Activated naive CD4-positive, alpha-beta T cell treated with anti-CD3 and anti-CD28 coated beads, Interleukin-2, amount 10 ng/mL, durations not matched to agents 7 days and 5 days (primary cell): ENCODE data around the gene TDRD12.

Experiments
- CTCF ChIA-PET: fragments of 350-600 bp; sonication (Branson Sonifier 250); formaldehyde crosslinking; loops from one replicate; lab custom pipeline; 2021; ENCODE audit warnings: antibody characterized with exemption; lab: Charles Lee
- DNase-seq: peaks from one replicate; pipeline ENCODE4 v3.0.0-alpha.2; 2020
- H3K27ac Mint-ChIP-seq: one replicate; pipeline ENCODE4 v1.8.0; 2021; ENCODE audit warnings: mild to moderate bottlenecking, moderate library complexity, mixed read lengths
- H3K27me3 Mint-ChIP-seq: one replicate; pipeline ENCODE4 v1.8.0; 2021; ENCODE audit warnings: mild to moderate bottlenecking, mixed read lengths
- H3K36me3 Mint-ChIP-seq: one replicate; pipeline ENCODE4 v1.8.0; 2021; ENCODE audit warnings: mixed read lengths
- H3K4me1 Mint-ChIP-seq: one replicate; pipeline ENCODE4 v1.8.0; 2021; ENCODE audit warnings: mixed read lengths
- H3K4me3 Mint-ChIP-seq: one replicate; pipeline ENCODE4 v1.8.0; 2021; ENCODE audit warnings: mild to moderate bottlenecking, moderate library complexity, mixed read lengths
- H3K9me3 Mint-ChIP-seq: one replicate; pipeline ENCODE4 v1.8.0; 2021; ENCODE audit warnings: mixed read lengths

TDRD12 gene, protein sequence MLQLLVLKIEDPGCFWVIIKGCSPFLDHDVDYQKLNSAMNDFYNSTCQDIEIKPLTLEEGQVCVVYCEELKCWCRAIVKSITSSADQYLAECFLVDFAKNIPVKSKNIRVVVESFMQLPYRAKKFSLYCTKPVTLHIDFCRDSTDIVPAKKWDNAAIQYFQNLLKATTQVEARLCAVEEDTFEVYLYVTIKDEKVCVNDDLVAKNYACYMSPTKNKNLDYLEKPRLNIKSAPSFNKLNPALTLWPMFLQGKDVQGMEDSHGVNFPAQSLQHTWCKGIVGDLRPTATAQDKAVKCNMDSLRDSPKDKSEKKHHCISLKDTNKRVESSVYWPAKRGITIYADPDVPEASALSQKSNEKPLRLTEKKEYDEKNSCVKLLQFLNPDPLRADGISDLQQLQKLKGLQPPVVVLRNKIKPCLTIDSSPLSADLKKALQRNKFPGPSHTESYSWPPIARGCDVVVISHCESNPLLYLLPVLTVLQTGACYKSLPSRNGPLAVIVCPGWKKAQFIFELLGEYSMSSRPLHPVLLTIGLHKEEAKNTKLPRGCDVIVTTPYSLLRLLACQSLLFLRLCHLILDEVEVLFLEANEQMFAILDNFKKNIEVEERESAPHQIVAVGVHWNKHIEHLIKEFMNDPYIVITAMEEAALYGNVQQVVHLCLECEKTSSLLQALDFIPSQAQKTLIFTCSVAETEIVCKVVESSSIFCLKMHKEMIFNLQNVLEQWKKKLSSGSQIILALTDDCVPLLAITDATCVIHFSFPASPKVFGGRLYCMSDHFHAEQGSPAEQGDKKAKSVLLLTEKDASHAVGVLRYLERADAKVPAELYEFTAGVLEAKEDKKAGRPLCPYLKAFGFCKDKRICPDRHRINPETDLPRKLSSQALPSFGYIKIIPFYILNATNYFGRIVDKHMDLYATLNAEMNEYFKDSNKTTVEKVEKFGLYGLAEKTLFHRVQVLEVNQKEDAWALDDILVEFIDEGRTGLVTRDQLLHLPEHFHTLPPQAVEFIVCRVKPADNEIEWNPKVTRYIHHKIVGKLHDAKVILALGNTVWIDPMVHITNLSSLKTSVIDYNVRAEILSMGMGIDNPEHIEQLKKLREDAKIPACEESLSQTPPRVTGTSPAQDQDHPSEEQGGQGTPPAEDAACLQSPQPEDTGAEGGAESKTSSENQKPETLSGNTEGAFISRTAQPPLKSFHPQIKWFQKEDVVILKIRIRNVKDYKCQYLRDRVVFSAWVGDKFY (N-terminal part only)

GRCh38 chr19:32719611-32720059 lies at the start of gene TDRD12:
Gene TDRD12, plus strand, starts transcription at chr19:32719767. Its CDS starts 306 bp downstream, at chr19:32720073.
- no peaks in the 10 kb centered on the region for H3K4me1 Mint-ChIP-seq
- no peaks in the 10 kb centered on the region for H3K27me3 Mint-ChIP-seq
- H3K9me3 Mint-ChIP-seq = no peaks in the 10 kb centered on the region
- DNase-seq = no peak
- H3K4me3 Mint-ChIP-seq = no peak within 1 kb of the TSS
- no peak within 1 kb of the TSS for H3K27ac Mint-ChIP-seq
- H3K36me3 Mint-ChIP-seq = peaks cover 8% of the 10 kb centered on the region
- CTCF ChIA-PET = no interaction called here

GRCh38 chr19:32671883-32672593 lies 47.5 kb upstream of the TDRD12 start:
- H3K4me1 Mint-ChIP-seq = peaks cover 44% of the 10 kb centered on the region
- H3K27me3 Mint-ChIP-seq = peaks cover 28% of the 10 kb centered on the region
- no peaks in the 10 kb centered on the region for H3K9me3 Mint-ChIP-seq
- CTCF ChIA-PET = no interaction called here
- H3K36me3 Mint-ChIP-seq = peaks cover 17% of the 10 kb centered on the region
- H3K27ac Mint-ChIP-seq = no peak overlapping the region
- H3K4me3 Mint-ChIP-seq = no peak overlapping the region
- no peak for DNase-seq

GRCh38 chr19:32672841-32673240 lies 46.7 kb upstream of the TDRD12 start:
- no peaks in the 10 kb centered on the region for H3K9me3 Mint-ChIP-seq
- H3K27ac Mint-ChIP-seq = no peak overlapping the region
- peaks cover 36% of the 10 kb centered on the region for H3K27me3 Mint-ChIP-seq
- H3K4me1 Mint-ChIP-seq = peaks cover 50% of the 10 kb centered on the region
- CTCF ChIA-PET = interaction anchor here (0.6 kb wide), 1 partner anchor 586 kb away, joined by 3 read pairs; no protein-coding TSS in a partner anchor
- no peak for DNase-seq
- peaks cover 15% of the 10 kb centered on the region for H3K36me3 Mint-ChIP-seq
- H3K4me3 Mint-ChIP-seq = peak overlapping the region; percentile 37

DNA sequence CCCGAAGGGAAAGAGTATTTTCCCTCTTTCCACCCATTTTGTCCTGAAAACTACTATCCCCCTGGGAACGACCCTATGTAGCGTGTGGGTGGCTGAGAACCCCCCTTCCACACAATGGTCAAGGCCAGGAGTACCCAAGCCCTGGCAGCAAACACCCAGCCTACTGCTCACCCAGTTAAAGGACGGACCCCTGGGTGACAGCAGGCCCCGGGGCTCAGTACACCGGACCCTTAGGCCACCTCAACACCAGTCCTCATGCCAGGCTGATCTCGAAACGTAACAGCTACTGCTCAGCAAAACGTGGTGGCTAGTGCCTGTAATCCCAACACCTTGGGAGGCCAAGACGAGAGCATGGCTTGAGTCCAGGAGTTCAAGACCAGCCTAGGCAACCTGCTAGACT lies 46.0 kb upstream of the TDRD12 start:
- Mint-ChIP-seq H3K36me3 (peaks cover 15% of the 10 kb centered on the region), H3K4me1 (peaks cover 50% of the 10 kb centered on the region), H3K9me3 (no peaks in the 10 kb centered on the region), H3K4me3 (peak overlapping the region; percentile 95), H3K27me3 (peaks cover 43% of the 10 kb centered on the region), H3K27ac (no peak overlapping the region)
- CTCF ChIA-PET = interaction anchor here (1.0 kb wide), 1 partner anchor 9 kb away, joined by 3 read pairs; no protein-coding TSS in a partner anchor
- DNase-seq = no peak

- H3K4me1 Mint-ChIP-seq = peaks cover 48% of the 10 kb centered on the region
- no peak for DNase-seq
- peaks cover 10% of the 10 kb centered on the region for H3K36me3 Mint-ChIP-seq
- no peaks in the 10 kb centered on the region for H3K9me3 Mint-ChIP-seq
- peak overlapping the region; percentile 89 for H3K27ac Mint-ChIP-seq
- peaks cover 51% of the 10 kb centered on the region for H3K27me3 Mint-ChIP-seq
- CTCF ChIA-PET = interaction anchor here (1.0 kb wide), 1 partner anchor 9 kb away, joined by 3 read pairs; no protein-coding TSS in a partner anchor
- peak overlapping the region; percentile 95 for H3K4me3 Mint-ChIP-seq
Measured at GRCh38 chr19:32674153-32674930, 45.2 kb upstream of the TDRD12 start.

DNA sequence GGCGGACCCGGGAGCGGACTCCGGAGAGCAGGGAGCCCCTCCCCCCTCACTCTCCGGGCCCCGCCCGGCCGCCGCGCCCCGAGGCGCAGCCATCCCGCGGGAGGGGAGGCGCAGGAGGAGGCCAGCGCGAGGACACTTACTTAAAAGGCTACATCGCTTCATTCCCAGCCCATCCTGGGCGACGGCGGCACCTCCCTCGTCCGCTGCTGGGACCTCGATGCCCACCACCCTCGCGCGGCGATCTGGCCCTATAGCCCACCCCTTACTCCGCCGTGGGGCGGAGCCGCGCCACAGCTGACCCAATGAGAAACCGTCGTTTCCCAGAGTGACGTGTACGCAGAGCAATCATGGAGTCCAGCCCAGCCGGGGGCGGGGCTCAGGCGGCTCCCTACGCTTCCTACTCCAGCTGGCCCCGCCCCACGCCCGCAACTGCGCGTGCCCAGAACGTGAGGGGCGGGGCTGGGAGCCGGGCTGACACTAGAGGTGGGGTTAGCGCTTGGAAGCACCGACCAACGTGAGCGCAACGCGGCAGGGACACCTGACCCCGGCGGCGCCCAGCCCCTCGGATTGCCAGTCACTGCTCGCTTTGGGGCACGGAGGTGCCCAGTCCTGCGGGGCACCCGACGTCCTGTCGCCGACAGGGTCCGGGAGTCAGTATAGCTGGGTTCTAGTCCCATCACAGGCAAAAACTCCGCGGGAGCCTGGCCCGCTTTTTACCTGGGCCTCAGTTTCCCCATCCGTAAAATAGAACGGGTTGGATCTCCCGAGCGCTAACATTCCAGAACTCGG lies 44.4 kb upstream of the TDRD12 start, which contains the start of gene ANKRD27:
ANKRD27 (minus strand) TSS at position 250 of the 789 bp plus-strand sequence. CDS start 16,165 bp downstream, outside the sequence.
- H3K9me3 Mint-ChIP-seq = no peaks in the 10 kb centered on the region
- H3K27me3 Mint-ChIP-seq = peaks cover 59% of the 10 kb centered on the region
- CTCF ChIA-PET = no interaction called here
- peak; percentile 98 for DNase-seq
- H3K4me1 Mint-ChIP-seq = peaks cover 41% of the 10 kb centered on the region
- peak within 1 kb of the TSS; percentile 89 for H3K27ac Mint-ChIP-seq
- H3K4me3 Mint-ChIP-seq = peak within 1 kb of the TSS; percentile 95
- H3K36me3 Mint-ChIP-seq = peaks cover 5% of the 10 kb centered on the region

GRCh38 chr19:32675720-32676185 lies 43.8 kb upstream of the TDRD12 start, which contains the start of gene RGS9BP:
Gene RGS9BP, plus strand, starts transcription at chr19:32675848. Its CDS starts 416 bp downstream, at chr19:32676264.
- CTCF ChIA-PET = interaction anchor here (1.4 kb wide), 1 partner anchor 15 kb away, joined by 7 read pairs; the partner anchor contains the start of gene NUDT19
- peak; percentile 76 for DNase-seq

GRCh38 chr19:32676186-32676894 lies 43.2 kb upstream of the TDRD12 start:
- Mint-ChIP-seq H3K36me3 (peaks cover 3% of the 10 kb centered on the region), H3K9me3 (no peaks in the 10 kb centered on the region), H3K27ac (no peak overlapping the region), H3K27me3 (peaks cover 66% of the 10 kb centered on the region), H3K4me3 (peak overlapping the region; percentile 87), H3K4me1 (peaks cover 37% of the 10 kb centered on the region)
- CTCF ChIA-PET = interaction anchor here (1.4 kb wide), 1 partner anchor 15 kb away, joined by 7 read pairs; the partner anchor contains the start of gene NUDT19
- peak; percentile 33 for DNase-seq

More at GRCh38 chr19:32675720-32676185, 43.8 kb upstream of the TDRD12 start, which contains the start of gene RGS9BP:
- Mint-ChIP-seq H3K27me3 (peaks cover 65% of the 10 kb centered on the region), H3K27ac (peak within 1 kb of the TSS; percentile 81), H3K9me3 (no peaks in the 10 kb centered on the region), H3K4me1 (peaks cover 37% of the 10 kb centered on the region), H3K36me3 (peaks cover 3% of the 10 kb centered on the region), H3K4me3 (peak within 1 kb of the TSS; percentile 87)

GRCh38 chr19:32676895-32677359 lies 42.6 kb upstream of the TDRD12 start:
- Mint-ChIP-seq H3K4me1 (peaks cover 32% of the 10 kb centered on the region), H3K4me3 (peak overlapping the region; percentile 65), H3K27me3 (peaks cover 68% of the 10 kb centered on the region), H3K36me3 (peaks cover 3% of the 10 kb centered on the region), H3K27ac (no peak overlapping the region), H3K9me3 (no peaks in the 10 kb centered on the region)
- no peak for DNase-seq
- CTCF ChIA-PET = interaction anchor here (1.4 kb wide), 1 partner anchor 14 kb away, joined by 7 read pairs; the partner anchor contains the start of gene NUDT19

DNA sequence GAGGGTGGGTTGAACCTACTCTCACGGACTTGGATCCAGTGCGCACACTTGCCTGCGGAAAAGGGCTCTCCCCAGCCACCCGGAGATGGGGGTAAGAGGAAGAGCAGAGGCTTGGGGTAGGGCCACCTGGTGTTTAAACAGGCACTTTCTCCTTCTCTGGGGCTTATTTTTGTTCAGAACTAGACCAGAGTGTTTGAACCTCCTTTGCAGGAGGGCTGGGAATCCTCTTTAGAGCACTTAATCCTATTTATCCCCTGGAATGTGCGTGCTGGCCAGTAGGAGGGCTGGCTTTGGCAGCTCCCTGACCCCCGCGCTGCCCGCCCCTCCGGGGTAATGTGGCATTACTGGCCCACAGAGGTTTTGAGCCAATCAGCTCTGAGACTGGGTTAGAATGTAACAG lies 41.9 kb upstream of the TDRD12 start:
- peak overlapping the region; percentile 65 for H3K4me3 Mint-ChIP-seq
- no peak overlapping the region for H3K27ac Mint-ChIP-seq
- peaks cover 2% of the 10 kb centered on the region for H3K36me3 Mint-ChIP-seq
- DNase-seq = no peak
- H3K9me3 Mint-ChIP-seq = no peaks in the 10 kb centered on the region
- CTCF ChIA-PET = no interaction called here
- H3K4me1 Mint-ChIP-seq = peaks cover 25% of the 10 kb centered on the region
- peaks cover 75% of the 10 kb centered on the region for H3K27me3 Mint-ChIP-seq

DNA sequence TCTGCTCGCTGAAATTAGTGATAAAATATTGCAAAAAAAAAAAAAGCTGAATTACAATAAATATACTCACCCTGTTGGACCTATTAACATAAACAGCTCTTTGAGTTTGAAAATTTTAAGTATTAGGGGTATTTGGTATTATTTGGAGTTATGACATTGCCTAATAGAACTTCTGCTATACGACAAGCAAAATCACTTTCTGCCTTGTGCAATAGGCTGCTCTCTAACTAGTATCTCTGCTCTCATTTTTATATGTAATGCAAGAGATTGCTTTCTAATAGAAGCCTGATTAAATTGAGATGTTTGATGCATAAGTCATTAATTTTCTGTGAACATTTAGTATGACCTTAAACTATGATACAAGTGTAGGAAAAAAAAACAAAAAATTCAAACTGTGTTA lies 38.6 kb upstream of the TDRD12 start:
- no peak overlapping the region for H3K4me3 Mint-ChIP-seq
- H3K9me3 Mint-ChIP-seq = no peaks in the 10 kb centered on the region
- CTCF ChIA-PET = interaction anchor here (0.6 kb wide), 1 partner anchor 8 kb away, joined by 3 read pairs; no protein-coding TSS in a partner anchor
- no peak for DNase-seq
- H3K4me1 Mint-ChIP-seq = peaks cover 8% of the 10 kb centered on the region
- peaks cover 67% of the 10 kb centered on the region for H3K27me3 Mint-ChIP-seq
- no peak overlapping the region for H3K27ac Mint-ChIP-seq
- H3K36me3 Mint-ChIP-seq = no peaks in the 10 kb centered on the region
